Stimulated activated CD4-positive, alpha-beta T cell treated with anti-CD3 and anti-CD28 coated beads, Interleukin-1b, Interleukin-23, amount 100 ng/mL, for 1 hour (primary cell): ENCODE results near the gene HYDIN.
"Not testable (repeated sequence)": the region's sequence is repeated elsewhere in the genome, so short reads cannot be mapped to it uniquely, and the experiment has no call there.

Source experiments
- DNase-seq, 2 donors: peaks; one replicate each; pipeline ENCODE4 v3.0.0-alpha.2; 2020; ENCODE audit warnings: low read depth in 2 of 2

Gene HYDIN

GRCh38 chr16:71225145-71225544 is 5.4 kb downstream of the HYDIN start:
- no peak for DNase-seq

- no peak for DNase-seq
Measured at GRCh38 chr16:71218306-71218963, 12.1 kb downstream of the HYDIN start.

GRCh38 chr16:71217506-71217905 is 13.0 kb downstream of the HYDIN start:
- no peak for DNase-seq

GRCh38 chr16:71216714-71217113 is 13.8 kb downstream of the HYDIN start:
- no peak for DNase-seq

- DNase-seq: no peak
Measured at GRCh38 chr16:71214746-71215381, 15.7 kb downstream of the HYDIN start.

- DNase-seq: no peak
Measured at GRCh38 chr16:71205482-71206131, 24.9 kb downstream of the HYDIN start.

- no peak for DNase-seq
Measured at GRCh38 chr16:71203631-71204030, 26.9 kb downstream of the HYDIN start.

GRCh38 chr16:71201556-71201955 is 29.0 kb downstream of the HYDIN start:
- DNase-seq: no peak

GRCh38 chr16:71201054-71201453 is 29.5 kb downstream of the HYDIN start:
- DNase-seq: no peak

GRCh38 chr16:71198408-71198807 is 32.1 kb downstream of the HYDIN start:
- no peak for DNase-seq

- DNase-seq: no peak
Measured at GRCh38 chr16:71192387-71192786, 38.1 kb downstream of the HYDIN start.

GRCh38 chr16:71188956-71189712 is 41.4 kb downstream of the HYDIN start:
- DNase-seq: no peak

GRCh38 chr16:71185347-71185746 is 45.2 kb downstream of the HYDIN start:
- DNase-seq: no peak

GRCh38 chr16:71179569-71179968 is 51.0 kb downstream of the HYDIN start:
- no peak for DNase-seq

- no peak for DNase-seq
Measured at GRCh38 chr16:71172481-71173207, 57.9 kb downstream of the HYDIN start.

- DNase-seq: not testable (repeated sequence)
Measured at GRCh38 chr16:71161007-71161406, 69.5 kb downstream of the HYDIN start.

- DNase-seq: not testable (repeated sequence)
Measured at GRCh38 chr16:71157278-71157677, 73.2 kb downstream of the HYDIN start.

GRCh38 chr16:71153329-71153728 is 77.2 kb downstream of the HYDIN start:
- not testable (repeated sequence) for DNase-seq

- DNase-seq: not testable (repeated sequence)
Measured at GRCh38 chr16:71151654-71152053, 78.9 kb downstream of the HYDIN start.

- DNase-seq: not testable (repeated sequence)
Measured at GRCh38 chr16:71143246-71143645, 87.3 kb downstream of the HYDIN start.

GRCh38 chr16:71110565-71110964 is 120.0 kb downstream of the HYDIN start:
- not testable (repeated sequence) for DNase-seq
